Right lobe of liver (tissue), 6 donors: Measurements from ENCODE around the gene BHLHE23. TPM values are rescaled to one million over a fixed set of nuclear protein-coding genes. Genes with fewer than 3 reads are reported as not detected.

Experiments used
- ATAC-seq, 4 donors: fragments of 200-7000 bp; cut with Tn5 transposase; one replicate each; pipeline ENCODE4 v1.9.1; 2020; ENCODE audit warnings: mild to moderate bottlenecking in 4 of 4, moderate library complexity in 4 of 4
- DNase-seq, 3 donors: peaks; one replicate each; pipeline ENCODE4 v3.0.0-alpha.2; 2020
- H3K27ac ChIP-seq, 3 donors: fragments of 200-600 bp; one replicate each; pipeline ENCODE4 v1.8.0; 2022
- H3K27me3 ChIP-seq, 2 donors: fragments of 200-600 bp; one replicate each; pipeline ENCODE4 v1.8.0; 2022
- H3K36me3 ChIP-seq, 4 donors: fragments of 200-600 bp; sonication (generic) in 1 of 4; one replicate each; pipeline versions ENCODE4 v1.5.1 to v1.8.0; 2017 to 2022; ENCODE audit warnings: control low read depth in 1 of 4
- H3K4me1 ChIP-seq, 4 donors: fragments of 200-600 bp; sonication (generic) in 1 of 4; one replicate each; pipeline versions ENCODE4 v1.5.1 to v1.8.0; 2017 to 2022; ENCODE audit warnings: control low read depth in 1 of 4
- H3K4me3 ChIP-seq, 3 donors: fragments of 200-600 bp; one replicate each; pipeline ENCODE4 v1.8.0; 2022
- H3K9me3 ChIP-seq, 4 donors: fragments of 200-600 bp; sonication (generic) in 1 of 4; one replicate each; pipeline versions ENCODE4 v1.5.1 to v1.8.0; 2017 to 2022; ENCODE audit warnings: control low read depth in 1 of 4
- CTCF ChIP-seq, 4 donors: fragments of 200-600 bp in 3 of 4; fragments of 450-650 bp in 1 of 4; IDR thresholded peaks; one replicate each; pipeline versions ENCODE4 v1.5.1 to v1.8.0; 2016 to 2022; ENCODE audit warnings: antibody characterized with exemption in 4 of 4, mild to moderate bottlenecking in 2 of 4
- POLR2A ChIP-seq: fragments of 450-650 bp; IDR thresholded peaks from one replicate; pipeline ENCODE4 v1.6.1; 2017; ENCODE audit warnings: antibody characterized with exemption, mild to moderate bottlenecking
- WGBS: methylation state at CpG from one replicate; pipeline ENCODE4 v1.1.6; 2018; ENCODE audit warnings: low coverage, low lambda C conversion rate; ENCODE audit not compliant: insufficient coverage; ENCODE audit errors: missing lambda C conversion rate; 5-methylcytosine and 5-hydroxymethylcytosine counted together
- intact Hi-C, 2 donors: fragments of 100-400 bp; cut with DNase I; formaldehyde crosslinking; loops; one replicate each; pipeline versions ENCODE4 v1.11.2 to v1.14.1; 2022
- total RNA-seq, 6 experiments: library from RNA; depleted of rRNA in 2 of 6; stranded (reverse); fragments of >200 nt in 2 of 6; fragmentation: NEBNext Ultra II Directional in 3 of 6; extraction: Animal tissue kit (Norgen Biotek cat#: 25700) in 3 of 6; gene quantifications; one replicate each; pipeline versions ENCODE4 v1.1.0 to v1.2.4, GENCODE V29; 2016 to 2023
- donor health status: DM: no; HTN: yes; CAD: no.
- donor health status: DM: no; HTN: no; CAD: no.
- donor health status: DM: no; HTN: no; CAD: no.
- donor health status: DM: no; HTN: yes; CAD: no.
- donor health status: DM: no; HTN: yes; CAD: no.

Gene BHLHE23
- total RNA-seq, 6 experiments from 2014 or later, result not detected

GRCh38 chr20:63053432-63054102 lies 46.8 kb upstream of the BHLHE23 start:
- Histone ChIP-seq H3K27ac (no peak overlapping the region), H3K36me3 (no peaks in the 10 kb centered on the region), H3K4me1 (peaks cover 0 to 6% (median 0%) of the 10 kb centered on the region in 4 donors), H3K27me3 (no peaks in the 10 kb centered on the region), H3K4me3 (no peak overlapping the region), H3K9me3 (no peaks in the 10 kb centered on the region)
- WGBS, result 72% methylated on average over 12 of the region's 21 CpGs
- intact Hi-C loops, result no loop called here
- ATAC-seq (no peak), DNase-seq (peak; percentile 3 to 42 (median 6))
- TF ChIP-seq POLR2A (no peak), CTCF (IDR thresholded peaks at IDR 0.05) (no peak)

- no peak for TF ChIP-seq CTCF (IDR thresholded peaks at IDR 0.05)
- no peak for TF ChIP-seq POLR2A
- H3K27ac ChIP-seq, result no peak overlapping the region
- ATAC-seq (no peak), DNase-seq (peak; percentile 8 to 34 (median 27))
- no peaks in the 10 kb centered on the region for H3K27me3 ChIP-seq
- H3K9me3 ChIP-seq, result no peaks in the 10 kb centered on the region
- WGBS, result 16% methylated on average over 10 of the region's 20 CpGs
- peaks cover 0 to 6% (median 0%) of the 10 kb centered on the region in 4 donors for H3K4me1 ChIP-seq
- intact Hi-C loops, result no loop called here
- no peaks in the 10 kb centered on the region for H3K36me3 ChIP-seq
- no peak overlapping the region for H3K4me3 ChIP-seq
These were observed 46.0 kb upstream of the BHLHE23 start for GRCh38 chr20:63052571-63053431.

- no peaks in the 10 kb centered on the region for H3K27me3 ChIP-seq
- intact Hi-C loops, result no loop called here
- TF ChIP-seq CTCF (IDR thresholded peaks at IDR 0.05) (no peak), POLR2A (no peak)
- H3K9me3 ChIP-seq, result no peaks in the 10 kb centered on the region
- no peak for ATAC-seq
- DNase-seq, result peak in 2 of 3 donors; percentile 10 to 31
- no peak overlapping the region for H3K27ac ChIP-seq
- WGBS, result 62% methylated on average over 2 of the region's 11 CpGs
- no peak overlapping the region for H3K4me3 ChIP-seq
- H3K36me3 ChIP-seq, result no peaks in the 10 kb centered on the region
- peaks cover 0 to 6% (median 0%) of the 10 kb centered on the region in 4 donors for H3K4me1 ChIP-seq
These were observed 45.1 kb upstream of the BHLHE23 start for GRCh38 chr20:63051911-63052310.

GRCh38 chr20:63051186-63051860 lies 44.6 kb upstream of the BHLHE23 start:
- no peak overlapping the region for H3K27ac ChIP-seq
- 68% methylated on average over 5 of the region's 13 CpGs for WGBS
- DNase-seq (peak in 2 of 3 donors; percentile 4 to 37), ATAC-seq (no peak)
- H3K4me1 ChIP-seq, result peaks cover 0 to 2% (median 0%) of the 10 kb centered on the region in 4 donors
- no peak overlapping the region for H3K4me3 ChIP-seq
- TF ChIP-seq CTCF (IDR thresholded peaks at IDR 0.05) (no peak), POLR2A (no peak)
- no peaks in the 10 kb centered on the region for H3K36me3 ChIP-seq
- H3K27me3 ChIP-seq, result no peaks in the 10 kb centered on the region
- no peaks in the 10 kb centered on the region for H3K9me3 ChIP-seq
- intact Hi-C loops, result no loop called here
